DMS 273 (cell line): ENCODE results near the gene ANO10.
A peak's percentile ranks its signal among the peaks of the same experiment; 100 is the strongest.
"Not testable (repeated sequence)": the region's sequence is repeated elsewhere in the genome, so short reads cannot be mapped to it uniquely, and the experiment has no call there.

ENCODE experiments used
- DNase-seq: peaks from one replicate; lab custom pipeline; 2025; ENCODE audit not compliant: unreplicated experiment; lab: John Stamatoyannopoulos, UW

Gene ANO10

GRCh38 chr3:43621656-43622432, at the start of gene ANO10:
Gene ANO10, minus strand, starts transcription at chr3:43622011. Its CDS starts 16,159 bp downstream, at chr3:43605852.
- DNase-seq, result peak; percentile 98

- no peak for DNase-seq
Observed at GRCh38 chr3:43670635-43671522, 49.1 kb upstream of the ANO10 start.

DNA sequence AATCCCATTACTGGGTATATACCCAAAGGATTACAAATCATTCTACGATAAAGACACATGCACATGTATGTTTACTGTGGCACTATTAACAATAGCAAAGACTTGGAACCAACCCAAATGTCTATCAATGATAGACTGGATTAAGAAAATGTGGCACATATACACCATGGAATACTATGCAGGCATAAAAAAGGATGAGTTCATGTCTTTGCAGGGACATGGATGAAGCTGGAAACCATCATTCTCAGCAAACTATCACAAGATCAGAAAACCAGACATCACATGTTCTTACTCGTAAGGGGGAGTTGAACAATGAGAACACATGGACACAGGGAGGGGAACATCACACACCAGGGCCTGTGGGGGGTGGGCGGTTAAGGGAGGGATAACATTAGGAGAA, 43.2 kb upstream of the ANO10 start:
- DNase-seq, result not testable (repeated sequence)

GRCh38 chr3:43661376-43661775, 39.6 kb upstream of the ANO10 start:
- not testable (repeated sequence) for DNase-seq

- no peak for DNase-seq
Observed at GRCh38 chr3:43659250-43659880, 37.6 kb upstream of the ANO10 start.

- DNase-seq, result not testable (repeated sequence)
Observed at GRCh38 chr3:43656390-43656789, 34.6 kb upstream of the ANO10 start.

GRCh38 chr3:43650345-43650744, 28.5 kb upstream of the ANO10 start:
- DNase-seq, result no peak

DNA sequence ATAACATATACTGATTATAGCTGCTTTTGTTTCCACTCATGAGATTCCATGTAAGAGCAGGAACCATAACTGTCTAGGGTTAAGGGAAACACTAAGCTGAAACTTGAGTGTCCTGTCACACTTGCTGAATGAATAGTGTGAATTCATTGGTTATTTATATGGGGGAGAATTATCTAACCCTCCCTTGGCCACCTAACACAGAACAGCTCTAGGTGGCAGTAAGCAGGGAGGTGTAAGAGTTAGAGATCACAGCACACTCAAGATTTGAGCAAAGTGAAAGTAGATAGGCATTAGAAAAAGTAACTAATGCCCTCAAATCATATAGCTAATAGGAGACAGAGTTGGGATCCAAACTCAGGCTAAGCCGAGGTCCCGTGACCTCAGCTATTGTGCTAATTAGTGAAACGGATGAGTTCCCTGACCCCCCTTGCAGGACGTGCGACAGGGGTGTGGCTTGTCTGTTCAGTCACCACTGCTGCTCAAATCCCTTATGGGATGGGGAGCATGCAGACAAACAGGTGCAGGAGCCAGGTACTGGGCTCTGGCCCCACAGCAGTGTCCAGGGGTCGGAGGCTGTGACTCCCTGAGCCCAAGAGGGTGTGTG, 27.7 kb upstream of the ANO10 start:
- no peak for DNase-seq

DNA sequence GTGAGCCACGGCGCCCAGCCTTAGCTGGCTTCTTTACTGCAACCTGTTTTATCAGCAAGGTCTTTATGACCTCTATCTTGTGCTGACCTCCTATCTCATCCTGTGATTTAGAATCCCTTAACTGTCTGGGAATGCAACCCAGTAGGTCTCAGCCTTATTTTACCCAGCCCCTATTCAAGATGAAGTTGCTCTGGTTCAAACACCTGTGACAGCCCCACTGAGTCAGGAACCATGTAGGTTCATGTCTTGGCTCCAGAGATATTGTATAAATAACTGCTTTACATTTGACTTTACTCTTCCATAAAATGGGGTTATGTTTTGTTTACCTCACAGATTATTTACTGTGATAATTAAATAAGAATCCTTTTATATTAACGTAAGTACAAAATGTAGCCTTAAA, 27.1 kb upstream of the ANO10 start:
- no peak for DNase-seq

DNA sequence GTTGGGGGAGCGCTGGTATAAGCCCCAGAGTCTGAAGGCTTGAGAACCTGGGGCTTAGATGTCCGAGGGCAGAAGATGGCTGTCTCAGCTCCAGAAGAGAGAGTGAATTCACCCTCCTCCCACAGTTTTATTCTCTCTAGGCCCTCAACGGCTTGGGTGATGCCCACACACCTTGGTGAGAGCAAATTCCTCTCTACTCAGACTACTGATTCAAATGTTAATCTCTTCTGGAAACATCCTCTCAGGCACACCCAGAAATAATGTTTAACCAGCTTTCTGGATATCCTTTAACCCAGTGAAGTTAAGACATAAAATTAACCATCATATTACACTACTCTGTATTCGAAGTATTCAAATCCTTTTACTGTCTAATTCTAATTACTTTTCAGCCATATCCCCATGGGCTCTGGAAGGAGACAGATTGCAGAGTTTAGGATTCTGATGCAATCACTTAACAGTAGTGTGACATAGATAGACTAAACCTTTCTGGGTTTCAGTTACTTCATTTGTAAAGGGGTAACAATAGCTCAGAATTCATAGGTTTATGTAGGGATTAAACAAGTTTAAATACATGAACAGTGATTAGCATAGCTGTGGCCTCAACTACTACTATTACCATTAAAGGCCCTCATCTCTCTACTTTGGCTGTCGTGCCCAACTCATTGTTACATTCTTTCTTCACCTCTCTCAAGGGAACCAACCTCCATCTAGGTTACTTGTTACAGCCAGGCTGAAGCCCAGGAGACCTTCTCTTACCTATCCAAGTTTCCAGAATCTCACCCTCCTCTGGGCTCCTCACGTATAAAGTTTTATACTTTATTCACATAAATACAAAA, 25.7 kb upstream of the ANO10 start:
- DNase-seq, result peak; percentile 7

DNA sequence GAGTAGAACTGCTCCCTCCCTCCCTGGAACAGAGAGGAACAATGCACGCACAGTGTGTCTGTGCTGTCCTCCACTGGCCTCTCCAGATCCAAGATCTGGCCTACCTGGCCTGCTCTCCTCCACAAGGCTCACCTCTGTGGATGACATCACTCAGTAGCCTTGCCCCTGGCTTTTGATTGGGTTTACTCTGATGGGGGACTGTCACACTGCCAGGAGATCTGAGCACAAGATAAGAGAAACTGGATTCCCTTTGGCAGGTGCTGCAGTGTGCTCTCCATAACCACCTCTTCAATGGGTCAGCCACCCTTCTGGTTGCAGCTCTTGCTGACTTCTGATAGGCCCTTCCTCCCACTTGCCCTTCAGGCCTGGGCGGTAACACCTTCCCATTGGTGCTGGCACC, 22.6 kb upstream of the ANO10 start:
- no peak for DNase-seq

GRCh38 chr3:43641306-43642114, 19.7 kb upstream of the ANO10 start:
- DNase-seq, result no peak

GRCh38 chr3:43640681-43641080, 18.9 kb upstream of the ANO10 start:
- DNase-seq, result no peak

- DNase-seq, result peak; percentile 23
Observed at GRCh38 chr3:43638594-43639447, 17.0 kb upstream of the ANO10 start.

DNA sequence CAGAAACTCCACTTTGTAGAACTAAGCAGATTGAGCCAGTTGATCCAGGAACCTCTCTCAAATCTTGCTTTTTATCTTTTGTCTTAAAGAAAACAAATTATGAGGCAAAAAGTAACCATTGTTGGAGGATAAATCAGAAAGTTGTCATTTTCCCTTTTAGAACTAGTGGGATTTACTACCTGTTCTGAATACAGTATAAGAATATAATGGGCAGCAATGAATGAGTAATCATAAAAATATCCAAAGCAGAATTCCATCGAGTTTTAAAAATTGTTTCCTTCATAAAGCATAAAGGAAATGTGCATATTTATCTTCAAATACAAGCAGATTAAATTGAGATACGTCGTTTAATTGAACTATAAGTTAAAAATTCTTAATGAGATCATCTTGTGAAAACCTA, 15.9 kb upstream of the ANO10 start:
- DNase-seq, result no peak

DNA sequence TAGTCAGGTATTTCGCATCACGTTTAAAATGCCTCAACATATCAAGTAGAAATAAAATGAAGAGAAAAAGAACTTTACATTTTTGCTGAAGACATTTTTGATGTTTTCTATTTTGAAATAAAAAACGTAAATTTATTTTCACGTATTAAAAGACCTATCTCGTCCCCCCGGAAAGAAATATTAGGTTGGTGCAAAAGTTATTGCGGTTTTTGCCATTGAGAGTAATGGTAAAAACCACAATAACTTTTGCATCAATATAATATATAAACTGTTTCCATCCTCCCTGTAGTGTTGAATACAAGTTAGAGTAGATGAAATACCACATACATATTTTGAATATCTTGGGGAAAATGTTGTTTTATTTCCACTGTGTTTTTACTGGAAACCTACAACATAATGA, 11.2 kb upstream of the ANO10 start:
- DNase-seq, result no peak

- DNase-seq, result peak; percentile 80
Observed at GRCh38 chr3:43632269-43632733, 10.5 kb upstream of the ANO10 start.

GRCh38 chr3:43629741-43630140, 7.9 kb upstream of the ANO10 start:
- no peak for DNase-seq
